Natural killer cell (primary cell): ENCODE data around the gene EFNA3. TPM values are rescaled to one million over a fixed set of nuclear protein-coding genes. Genes with fewer than 3 reads are reported as not detected.
"Not testable (repeated sequence)": the region's sequence is repeated elsewhere in the genome, so short reads cannot be mapped to it uniquely, and the experiment has no call there.

ENCODE experiments used
- ATAC-seq, 3 donors: fragments of 150-1000 bp in 2 of 3; fragments of 200-7000 bp in 1 of 3; cut with Tn5 transposase; 1 replicate in 1 of 3; 2 replicates in 2 of 3; pipeline ENCODE4 v1.10.0; 2021; ENCODE audit warnings: mild to moderate bottlenecking in 2 of 3, moderate library complexity in 2 of 3
- DNase-seq, 2 donors: peaks; one replicate each; pipeline versions ENCODE4 v3.0.0 to v3.0.0-alpha.2; 2013 to 2021; ENCODE audit warnings: mixed read lengths in 1 of 2
- H3K27ac ChIP-seq: one replicate; pipeline ENCODE4 v1.5.1; 2013; ENCODE audit warnings: mild to moderate bottlenecking, low read length
- H3K27me3 ChIP-seq: one replicate; pipeline ENCODE4 v1.6.1; 2013; ENCODE audit warnings: low read length; ENCODE audit not compliant: control insufficient read depth, insufficient read depth
- H3K36me3 ChIP-seq: one replicate; pipeline ENCODE4 v1.6.1; 2013; ENCODE audit warnings: low read length; ENCODE audit not compliant: control insufficient read depth, insufficient read depth
- H3K4me1 ChIP-seq: one replicate; pipeline ENCODE4 v1.6.1; 2013; ENCODE audit warnings: low read length; ENCODE audit not compliant: control insufficient read depth, insufficient read depth
- H3K4me3 ChIP-seq: one replicate; pipeline ENCODE4 v1.5.1; 2013; ENCODE audit warnings: low read length
- H3K9me3 ChIP-seq: one replicate; pipeline ENCODE4 v1.6.1; 2013; ENCODE audit warnings: low read length; ENCODE audit not compliant: control insufficient read depth, insufficient read depth
- H3K27ac Mint-ChIP-seq, 2 donors: one replicate each; pipeline ENCODE4 v1.8.0; 2022; ENCODE audit warnings: mild to moderate bottlenecking in 2 of 2, mixed read lengths in 2 of 2, moderate library complexity in 1 of 2
- H3K27me3 Mint-ChIP-seq, 2 donors: one replicate each; pipeline ENCODE4 v1.8.0; 2022; ENCODE audit warnings: low read depth in 2 of 2, mixed read lengths in 2 of 2
- H3K36me3 Mint-ChIP-seq: one replicate; pipeline ENCODE4 v1.8.0; 2022; ENCODE audit warnings: mixed read lengths
- H3K4me1 Mint-ChIP-seq, 2 donors: one replicate each; pipeline ENCODE4 v1.8.0; 2022; ENCODE audit warnings: mixed read lengths in 2 of 2
- H3K4me3 Mint-ChIP-seq: one replicate; pipeline ENCODE4 v1.8.0; 2022; ENCODE audit warnings: mild to moderate bottlenecking, moderate library complexity, mixed read lengths
- H3K9me3 Mint-ChIP-seq, 2 donors: one replicate each; pipeline ENCODE4 v1.8.0; 2022; ENCODE audit warnings: mixed read lengths in 2 of 2
- CTCF ChIP-seq: fragments of 200-600 bp; IDR thresholded peaks from one replicate; pipeline ENCODE4 v1.8.0; 2022; ENCODE audit warnings: antibody characterized with exemption
- WGBS: methylation state at CpG from one replicate; pipeline ENCODE4 v1.1.7; 2013; ENCODE audit warnings: missing lambda C conversion rate; ENCODE audit not compliant: insufficient coverage; 5-methylcytosine and 5-hydroxymethylcytosine counted together
- intact Hi-C: fragments of 100-400 bp; cut with micrococcal nuclease; formaldehyde crosslinking; loops from one replicate; pipeline ENCODE4 v1.14.2; 2022
- total RNA-seq, 4 donors: library from RNA; stranded (reverse); fragments of 120-200 nt in 1 of 4; gene quantifications; one replicate each; pipeline versions ENCODE4 v1.2.3 to v1.2.4, GENCODE V29; 2013 to 2022

The EFNA3 gene
- total RNA-seq, 3 donors from 2014 or later (not counting 1 experiment from before 2014, with no cell fraction given): 0.52 to 1.1 (median 0.68) TPM

- Mint-ChIP-seq H3K4me3 (no peak overlapping the region), H3K9me3 (no peaks in the 10 kb centered on the region), H3K27me3 (peaks cover 0 to 9% of the 10 kb centered on the region in 2 donors), H3K27ac (no peak overlapping the region), H3K4me1 (no peaks in the 10 kb centered on the region), H3K36me3 (no peaks in the 10 kb centered on the region)
- intact Hi-C loops: no loop called here
- WGBS: 87% methylated on average over 4 of the region's 4 CpGs
- no peaks in the 10 kb centered on the region for H3K9me3 ChIP-seq
- no peaks in the 10 kb centered on the region for H3K4me1 ChIP-seq
- H3K4me3 ChIP-seq: no peak overlapping the region
- H3K27ac ChIP-seq: no peak overlapping the region
- H3K36me3 ChIP-seq: no peaks in the 10 kb centered on the region
- no peak for ATAC-seq
- no peak for DNase-seq
- no peaks in the 10 kb centered on the region for H3K27me3 ChIP-seq
- TF ChIP-seq CTCF: no peak
Observed at GRCh38 chr1:155117610-155118009, 39.0 kb downstream of the EFNA3 start.

- H3K9me3 ChIP-seq, DNase-seq, H3K27me3 ChIP-seq, H3K4me1 ChIP-seq, H3K4me1 Mint-ChIP-seq, H3K36me3 ChIP-seq, intact Hi-C loops, H3K4me3 ChIP-seq, H3K9me3 Mint-ChIP-seq, H3K27ac ChIP-seq, H3K27ac Mint-ChIP-seq, H3K27me3 Mint-ChIP-seq, H3K4me3 Mint-ChIP-seq, ATAC-seq, H3K36me3 Mint-ChIP-seq: not testable (repeated sequence)
- 96% methylated on average over 7 of the region's 7 CpGs for WGBS
Observed at GRCh38 chr1:155118090-155118489, 39.5 kb downstream of the EFNA3 start.

- Mint-ChIP-seq H3K27me3 (peaks cover 0 to 9% of the 10 kb centered on the region in 2 donors), H3K9me3 (no peaks in the 10 kb centered on the region), H3K36me3 (no peaks in the 10 kb centered on the region), H3K4me1 (no peaks in the 10 kb centered on the region), H3K27ac (no peak overlapping the region), H3K4me3 (no peak overlapping the region)
- Histone ChIP-seq H3K9me3 (no peaks in the 10 kb centered on the region), H3K27ac (no peak overlapping the region), H3K4me1 (no peaks in the 10 kb centered on the region), H3K4me3 (no peak overlapping the region), H3K27me3 (no peaks in the 10 kb centered on the region), H3K36me3 (no peaks in the 10 kb centered on the region)
- ATAC-seq (no peak), DNase-seq (no peak)
- 81% methylated on average over 5 of the region's 6 CpGs for WGBS
- no peak for TF ChIP-seq CTCF
- intact Hi-C loops: no loop called here
Observed at GRCh38 chr1:155120253-155120652, 41.6 kb downstream of the EFNA3 start.

- H3K27me3 Mint-ChIP-seq: peaks cover 0 to 9% of the 10 kb centered on the region in 2 donors
- H3K4me1 Mint-ChIP-seq: peaks cover 0 to 5% of the 10 kb centered on the region in 2 donors
- no peak overlapping the region for H3K27ac ChIP-seq
- no peak overlapping the region for H3K4me3 ChIP-seq
- no peaks in the 10 kb centered on the region for H3K9me3 Mint-ChIP-seq
- H3K4me1 ChIP-seq: peaks cover 1% of the 10 kb centered on the region
- no peaks in the 10 kb centered on the region for H3K27me3 ChIP-seq
- no peak for DNase-seq
- no peak for TF ChIP-seq CTCF
- H3K36me3 Mint-ChIP-seq: no peaks in the 10 kb centered on the region
- 93% methylated on average over 2 of the region's 2 CpGs for WGBS
- ATAC-seq: no peak
- H3K4me3 Mint-ChIP-seq: no peak overlapping the region
- no peaks in the 10 kb centered on the region for H3K36me3 ChIP-seq
- no peak overlapping the region for H3K27ac Mint-ChIP-seq
- intact Hi-C loops: no loop called here
- no peaks in the 10 kb centered on the region for H3K9me3 ChIP-seq
Observed at GRCh38 chr1:155121249-155121648, 42.6 kb downstream of the EFNA3 start.
